HG03039 (cell line): ENCODE results near the gene FKBP3.

Experiments used
- ATAC-seq: cut with Tn5 transposase; IDR thresholded peaks from one replicate; pipeline ENCODE4 v1.9.1; 2021; ENCODE audit warnings: mild to moderate bottlenecking, moderate library complexity; ENCODE audit not compliant: unreplicated experiment

Gene FKBP3

DNA sequence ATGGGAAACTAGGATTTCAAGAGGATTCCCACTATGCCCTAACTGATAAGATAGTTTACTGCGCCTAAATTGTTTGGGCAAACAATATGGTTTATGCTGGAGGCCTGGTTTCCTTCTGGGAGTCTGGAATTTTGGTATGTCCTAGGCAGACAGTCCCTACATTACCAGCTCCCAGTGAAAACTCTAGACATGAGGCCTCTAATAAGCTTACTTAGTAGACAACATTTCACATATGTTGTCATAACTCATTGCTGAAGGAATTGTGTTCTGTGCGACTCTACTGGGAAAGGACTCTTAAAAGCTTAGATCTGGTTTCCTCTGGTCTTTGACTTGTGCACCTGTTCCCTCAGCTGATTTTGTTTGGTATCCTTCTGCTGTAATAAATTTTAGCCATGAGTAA lies 68.3 kb downstream of the FKBP3 start:
- ATAC-seq = no peak
